MM.1S (cell line): Measurements from ENCODE around the gene PDE1A.

ENCODE experiments used
- DNase-seq: peaks from one replicate; pipeline ENCODE4 v3.0.0-alpha.2; 2015
- H2AFZ ChIP-seq: fragments of 300-600 bp; sonication (generic); 2 replicates; pipeline ENCODE4 v1.6.0; 2016; ENCODE audit warnings: antibody characterized with exemption, low read length
- H3F3A ChIP-seq: fragments of 300-600 bp; sonication (generic); 2 replicates; pipeline ENCODE4 v1.6.1; 2016; ENCODE audit warnings: mild to moderate bottlenecking, antibody characterized with exemption, low read length, moderate library complexity, mixed read lengths; ENCODE audit not compliant: insufficient read depth
- H3K27ac ChIP-seq: fragments of 300-600 bp; sonication (generic); 2 replicates; pipeline ENCODE4 v1.5.1; 2016; ENCODE audit warnings: mild to moderate bottlenecking, low read length
- H3K27me3 ChIP-seq: fragments of 300-600 bp; sonication (generic); replicated peaks from 2 replicates; pipeline ENCODE4 v1.6.0; 2016; ENCODE audit warnings: low read length; ENCODE audit not compliant: insufficient read depth
- H3K36me3 ChIP-seq: fragments of 300-600 bp; sonication (generic); replicated peaks from 2 replicates; pipeline ENCODE4 v1.6.1; 2016; ENCODE audit warnings: mild to moderate bottlenecking, low read length, mixed read lengths; ENCODE audit not compliant: insufficient read depth
- H3K4me1 ChIP-seq: fragments of 300-600 bp; sonication (generic); 2 replicates; pipeline ENCODE4 v1.6.1; 2016; ENCODE audit warnings: low read length, mixed read lengths
- H3K4me2 ChIP-seq: fragments of 300-600 bp; sonication (generic); 2 replicates; pipeline ENCODE4 v1.6.0; 2016; ENCODE audit warnings: low read depth, low read length
- H3K4me3 ChIP-seq: fragments of 300-600 bp; sonication (generic); 2 replicates; pipeline ENCODE4 v1.5.1; 2016; ENCODE audit warnings: low read length, mixed read lengths
- H3K79me2 ChIP-seq: fragments of 300-600 bp; sonication (generic); 2 replicates; pipeline ENCODE4 v1.6.1; 2016; ENCODE audit warnings: mixed run types, low read length, mixed read lengths
- H3K9ac ChIP-seq: fragments of 300-600 bp; sonication (generic); 2 replicates; pipeline ENCODE4 v1.6.1; 2016; ENCODE audit warnings: low read length, mixed read lengths
- H3K9me2 ChIP-seq: fragments of 300-600 bp; sonication (generic); replicated peaks from 2 replicates; pipeline ENCODE4 v1.6.1; 2016; ENCODE audit warnings: mild to moderate bottlenecking, low read length, mixed read lengths; ENCODE audit not compliant: insufficient read depth
- H3K9me3 ChIP-seq: fragments of 300-600 bp; sonication (generic); replicated peaks from 2 replicates; pipeline ENCODE4 v1.6.1; 2016; ENCODE audit warnings: mild to moderate bottlenecking, low read length, mixed read lengths; ENCODE audit not compliant: insufficient read depth
- H4K20me1 ChIP-seq: fragments of 300-600 bp; sonication (generic); 2 replicates; pipeline ENCODE4 v1.6.1; 2016; ENCODE audit warnings: mild to moderate bottlenecking, low read length, moderate library complexity, mixed read lengths; ENCODE audit not compliant: insufficient read depth
- EZH2 ChIP-seq: fragments of 300-600 bp; sonication (generic); optimal IDR thresholded peaks from 2 replicates; pipeline ENCODE3; 2017; ENCODE audit warnings: low read depth, mild to moderate bottlenecking, antibody characterized with exemption, low read length, mixed read lengths
- EZH2phosphoT487 ChIP-seq: fragments of 300-600 bp; sonication (generic); IDR thresholded peaks from 2 replicates; pipeline ENCODE4 v1.6.1; 2018; ENCODE audit warnings: antibody characterized with exemption, low read length
- TF ChIP-seq, protein P1 (sequence below): fragments of 300-600 bp; sonication (generic); IDR thresholded peaks from 2 replicates; pipeline ENCODE4 v1.5.1; 2016; ENCODE audit warnings: antibody characterized with exemption, low read length, mixed read lengths

PDE1A gene

GRCh38 chr2:182301093-182301492 is 125.7 kb downstream of the PDE1A start:
- Histone ChIP-seq H3K36me3 (no peaks in the 10 kb centered on the region), H3K79me2 (no peaks in the 10 kb centered on the region), H3K4me1 (no peaks in the 10 kb centered on the region), H3K9me2 (no peaks in the 10 kb centered on the region), H3K4me3 (no peak overlapping the region), H3K9ac (no peak overlapping the region), H3F3A (no peaks in the 10 kb centered on the region), H3K27ac (no peak overlapping the region), H4K20me1 (no peaks in the 10 kb centered on the region), H3K4me2 (no peak overlapping the region), H3K9me3 (no peaks in the 10 kb centered on the region), H2AFZ (no peak overlapping the region), H3K27me3 (no peaks in the 10 kb centered on the region)
- TF ChIP-seq EZH2 (no peak), EZH2phosphoT487 (no peak)
- TF ChIP-seq, protein P1, sequence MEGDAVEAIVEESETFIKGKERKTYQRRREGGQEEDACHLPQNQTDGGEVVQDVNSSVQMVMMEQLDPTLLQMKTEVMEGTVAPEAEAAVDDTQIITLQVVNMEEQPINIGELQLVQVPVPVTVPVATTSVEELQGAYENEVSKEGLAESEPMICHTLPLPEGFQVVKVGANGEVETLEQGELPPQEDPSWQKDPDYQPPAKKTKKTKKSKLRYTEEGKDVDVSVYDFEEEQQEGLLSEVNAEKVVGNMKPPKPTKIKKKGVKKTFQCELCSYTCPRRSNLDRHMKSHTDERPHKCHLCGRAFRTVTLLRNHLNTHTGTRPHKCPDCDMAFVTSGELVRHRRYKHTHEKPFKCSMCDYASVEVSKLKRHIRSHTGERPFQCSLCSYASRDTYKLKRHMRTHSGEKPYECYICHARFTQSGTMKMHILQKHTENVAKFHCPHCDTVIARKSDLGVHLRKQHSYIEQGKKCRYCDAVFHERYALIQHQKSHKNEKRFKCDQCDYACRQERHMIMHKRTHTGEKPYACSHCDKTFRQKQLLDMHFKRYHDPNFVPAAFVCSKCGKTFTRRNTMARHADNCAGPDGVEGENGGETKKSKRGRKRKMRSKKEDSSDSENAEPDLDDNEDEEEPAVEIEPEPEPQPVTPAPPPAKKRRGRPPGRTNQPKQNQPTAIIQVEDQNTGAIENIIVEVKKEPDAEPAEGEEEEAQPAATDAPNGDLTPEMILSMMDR, result no peak
- DNase-seq, result no peak

- no peak overlapping the region for H3K27ac ChIP-seq
- H3K4me1 ChIP-seq, result no peaks in the 10 kb centered on the region
- no peak overlapping the region for H3K4me3 ChIP-seq
- no peaks in the 10 kb centered on the region for H3F3A ChIP-seq
- H3K4me2 ChIP-seq, result no peak overlapping the region
- H3K79me2 ChIP-seq, result no peaks in the 10 kb centered on the region
- H2AFZ ChIP-seq, result no peak overlapping the region
- no peak for DNase-seq
- no peak overlapping the region for H3K9ac ChIP-seq
- no peaks in the 10 kb centered on the region for H3K9me2 ChIP-seq
- H3K9me3 ChIP-seq, result no peaks in the 10 kb centered on the region
- H3K27me3 ChIP-seq, result no peaks in the 10 kb centered on the region
- H4K20me1 ChIP-seq, result no peaks in the 10 kb centered on the region
- TF ChIP-seq EZH2 (no peak), EZH2phosphoT487 (no peak)
- TF ChIP-seq, protein P1, result no peak
- H3K36me3 ChIP-seq, result no peaks in the 10 kb centered on the region
These were observed 126.2 kb downstream of the PDE1A start for GRCh38 chr2:182300608-182301007.

DNA sequence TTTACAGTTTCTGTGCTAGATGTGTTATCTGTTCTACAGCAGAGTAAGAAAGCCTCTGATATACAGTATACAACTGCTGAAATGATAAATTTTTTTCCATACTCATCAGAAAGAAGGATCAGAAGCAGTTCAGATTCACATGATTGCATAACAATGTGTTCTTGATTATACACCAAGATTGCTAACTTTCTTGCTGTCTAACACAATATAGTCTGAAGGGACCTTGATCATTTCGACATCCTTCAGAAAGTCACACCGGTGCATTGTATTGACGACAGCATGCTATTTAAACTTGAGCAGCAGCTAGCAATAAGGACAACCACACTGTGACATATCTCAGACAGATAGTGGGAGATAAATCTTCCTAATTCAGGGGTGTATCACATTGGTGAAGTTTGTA is 127.2 kb downstream of the PDE1A start:
- Histone ChIP-seq H3K4me1 (no peaks in the 10 kb centered on the region), H3K27ac (no peak overlapping the region), H3K79me2 (no peaks in the 10 kb centered on the region), H3K4me2 (no peak overlapping the region), H4K20me1 (no peaks in the 10 kb centered on the region), H3K4me3 (no peak overlapping the region), H3K9me2 (no peaks in the 10 kb centered on the region), H3K27me3 (no peaks in the 10 kb centered on the region), H3K36me3 (no peaks in the 10 kb centered on the region), H2AFZ (no peak overlapping the region), H3K9me3 (no peaks in the 10 kb centered on the region), H3K9ac (no peak overlapping the region), H3F3A (no peaks in the 10 kb centered on the region)
- TF ChIP-seq, protein P1, result no peak
- TF ChIP-seq EZH2phosphoT487, result no peak
- no peak for TF ChIP-seq EZH2
- no peak for DNase-seq
